ENCODE measurements around the gene KLHL36. TPM values are rescaled to one million over a fixed set of nuclear protein-coding genes. Genes with fewer than 3 reads are reported as not detected.

The KLHL36 gene
- total and polyA plus RNA-seq, 9 of the 15 experiments (the other 6 are each of a cell fraction or from before 2014, with no cell fraction given): 2.1 to 51.2 (median 18.5) TPM

- ATAC-seq (no peak), FAIRE-seq (no peak), DNase-seq (ENCODE audit: extremely low read depth in 1 of 4, low spot score in 3 of 4) (no peak)
- in situ Hi-C loops (cut with MboI) (no loop called here), intact Hi-C loops (cut with micrococcal nuclease) (no loop called here)
- peak; percentile 42; the same call in 1 of the 2 replicates for TF ChIP-seq ZNF324 (CRISPR knock-in tag; IDR thresholded peaks at IDR 0.05)
- TF ChIP-seq SRSF9 (IDR thresholded peaks at IDR 0.05; ENCODE audit: borderline replicate concordance, low read depth, low read length): no peak
- TF ChIP-seq CEBPZ (IDR thresholded peaks at IDR 0.05; ENCODE audit: borderline replicate concordance, low read depth, low read length): no peak
- no peak for TF ChIP-seq ERF (CRISPR knock-in tag; IDR thresholded peaks at IDR 0.05)
- no peak for TF ChIP-seq ZNF444 (CRISPR knock-in tag; IDR thresholded peaks at IDR 0.05)
- no peak for TF ChIP-seq HNRNPK (IDR thresholded peaks at IDR 0.05; ENCODE audit: low read depth, low read length, poor library complexity, severe bottlenecking)
- no peak for TF ChIP-seq HMGXB4 (CRISPR knock-in tag; IDR thresholded peaks at IDR 0.05)
- TF ChIP-seq ZNF766 (CRISPR knock-in tag; conservative IDR thresholded peaks at IDR 0.05): peak; percentile 93
- TF ChIP-seq NCOA1 (IDR thresholded peaks at IDR 0.05; ENCODE audit: low read depth): no peak
- TF ChIP-seq RNF2 (IDR thresholded peaks at IDR 0.05): no peak
- TF ChIP-seq HOXB6 (CRISPR knock-in tag; IDR thresholded peaks at IDR 0.05; ENCODE audit: borderline replicate concordance): no peak
- no peak for TF ChIP-seq FOXK1 (CRISPR knock-in tag; IDR thresholded peaks at IDR 0.05; ENCODE audit: borderline replicate concordance)
- no peak for TF ChIP-seq PCBP2 (IDR thresholded peaks at IDR 0.05; ENCODE audit: low read depth, low read length, poor library complexity, severe bottlenecking)
- peak; percentile 8; the same call in 1 of the 2 replicates for TF ChIP-seq NFE2L1 (tag; IDR thresholded peaks at IDR 0.05; ENCODE audit: borderline replicate concordance, low read depth)
- peaks cover 31 to 33% of the 10 kb centered on the region in 2 experiments for H3K4me1 ChIP-seq (replicated peaks in 1 of 2; ENCODE audit: control insufficient read depth in 2 of 2, insufficient read depth in 2 of 2, low read length in 2 of 2)
- CTCF ChIA-PET (ENCODE audit: low intra/inter-chr PET ratio): no interaction called here
- no peak overlapping the region for H3K4me2 ChIP-seq (ENCODE audit: insufficient read depth, low read length)
- H3K9ac ChIP-seq (ENCODE audit: insufficient read depth in 1 of 2, low read depth in 2 of 2, low read length in 2 of 2): peak overlapping the region in 1 of 2 experiments; percentile 42; a peak in 1 of 4 replicates
- H2AFZ ChIP-seq (ENCODE audit: low read depth, low read length): no peak overlapping the region
- POLR2A ChIA-PET: interaction anchor here (0.6 kb wide), 1 partner anchor 410 kb away, joined by 3 read pairs; no protein-coding TSS in a partner anchor
- H3K27me3 ChIP-seq (ENCODE audit: control insufficient read depth in 2 of 2, insufficient read depth in 2 of 2, low read length in 2 of 2): no peaks in the 10 kb centered on the region
- H3K36me3 ChIP-seq (ENCODE audit: control insufficient read depth, insufficient read depth, low read length): peaks cover 35% of the 10 kb centered on the region
- peaks cover 3% of the 10 kb centered on the region for H3K9me3 ChIP-seq (replicated peaks; ENCODE audit: control insufficient read depth, insufficient read depth, low read depth, low read length)
- H3K79me2 ChIP-seq (ENCODE audit: control insufficient read depth, insufficient read depth, low read length): peaks cover 78% of the 10 kb centered on the region
- no TSS peak for BruUV-seq (replicated peaks)
- no peak overlapping the region for H3K4me3 ChIP-seq
- no peaks in the 10 kb centered on the region for H4K20me1 ChIP-seq (replicated peaks; ENCODE audit: control insufficient read depth, insufficient read depth, low read length)
- 67% methylated on average over 6 of the region's 6 CpGs for WGBS (ENCODE audit: insufficient coverage, low coverage, missing lambda C conversion rate)
- H3K9me1 ChIP-seq (ENCODE audit: control insufficient read depth, insufficient read depth, low read length): no peaks in the 10 kb centered on the region
- no peak overlapping the region for H3K27ac ChIP-seq (ENCODE audit: extremely low read depth, low read depth, low read length)
These were observed 38.6 kb upstream of the KLHL36 start for GRCh38 chr16:84609563-84610177.
